Activated CD8-positive, alpha-beta memory T cell treated with anti-CD3 and anti-CD28 coated beads, Interleukin-2, amount 50 U/mL, for 48 hours (primary cell): Measurements from ENCODE around the gene COLEC12.
"Not testable (repeated sequence)": the region's sequence is repeated elsewhere in the genome, so short reads cannot be mapped to it uniquely, and the experiment has no call there.

Experiments
- DNase-seq: peaks from one replicate; pipeline ENCODE4 v3.0.0-alpha.2; 2020

Gene COLEC12

DNA sequence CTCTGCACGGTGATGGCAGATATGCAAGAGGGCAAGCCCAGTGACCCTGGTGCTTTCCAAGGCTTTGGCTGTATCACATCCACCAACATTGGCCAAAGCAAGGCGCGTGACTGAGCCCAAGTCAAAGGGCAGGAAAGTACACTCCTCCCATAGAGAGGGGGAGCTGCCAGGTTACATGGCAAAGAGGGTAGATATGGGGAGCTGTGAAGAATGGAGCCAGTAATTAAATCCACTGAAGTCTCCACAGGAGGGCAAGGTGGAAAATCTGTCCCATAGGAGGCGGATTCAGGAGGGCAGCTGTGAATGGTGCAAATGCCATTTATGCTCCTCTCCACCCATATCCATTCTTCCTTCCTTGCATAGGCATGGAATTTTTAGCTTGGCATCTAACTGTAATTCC, 188.1 kb downstream of the COLEC12 start:
- DNase-seq, result no peak

GRCh38 chr18:310042-310441, 190.5 kb downstream of the COLEC12 start:
- no peak for DNase-seq

DNA sequence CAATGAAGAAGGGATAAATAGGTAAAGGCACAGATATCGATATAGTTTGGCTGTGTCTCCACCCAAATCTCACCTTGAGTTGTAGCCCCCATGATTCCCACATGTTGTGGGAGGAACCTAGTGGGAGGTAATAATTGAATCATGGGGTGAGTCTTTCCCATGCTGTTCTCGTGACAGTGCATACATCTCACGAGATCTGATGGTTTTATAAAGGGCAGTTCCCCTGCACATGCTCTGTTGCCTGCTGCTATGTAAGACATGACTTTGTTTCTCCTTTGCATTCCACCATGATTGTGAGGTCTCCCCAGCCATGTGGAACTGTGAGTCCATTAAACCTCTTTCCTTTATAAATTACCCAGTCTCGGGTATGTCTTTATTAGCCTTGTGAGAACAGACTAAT, 192.4 kb downstream of the COLEC12 start:
- not testable (repeated sequence) for DNase-seq

DNA sequence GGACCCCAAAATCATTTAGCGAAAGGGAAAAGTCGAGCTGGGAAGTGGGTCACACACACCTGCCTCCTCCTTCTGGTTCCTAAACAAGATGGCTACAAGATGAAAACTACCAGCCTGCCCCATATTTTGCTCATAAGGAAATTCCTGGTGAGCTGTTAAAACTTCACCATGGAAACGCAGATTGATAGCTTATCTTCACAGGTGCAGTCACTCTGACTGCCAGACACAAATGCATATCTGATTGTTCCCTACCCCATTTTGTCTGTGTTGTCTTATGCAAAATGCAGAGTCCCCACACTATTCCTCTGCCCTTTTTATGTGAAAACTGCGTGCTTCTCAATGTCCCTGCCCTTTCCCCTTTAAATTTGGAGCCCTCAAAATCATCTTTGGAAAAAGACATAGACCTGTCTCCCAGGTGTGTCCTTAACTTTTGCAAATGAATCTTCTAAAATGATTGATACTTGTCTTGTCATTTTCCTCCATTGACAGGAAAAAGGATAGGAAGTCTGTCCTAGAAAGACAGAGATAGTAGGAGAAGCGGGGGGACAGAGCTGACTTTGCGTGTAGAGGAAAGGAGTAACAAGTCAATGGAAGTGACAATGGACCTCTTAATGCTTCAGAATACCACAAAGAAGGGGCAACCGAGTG, 193.8 kb downstream of the COLEC12 start:
- DNase-seq, result no peak

DNA sequence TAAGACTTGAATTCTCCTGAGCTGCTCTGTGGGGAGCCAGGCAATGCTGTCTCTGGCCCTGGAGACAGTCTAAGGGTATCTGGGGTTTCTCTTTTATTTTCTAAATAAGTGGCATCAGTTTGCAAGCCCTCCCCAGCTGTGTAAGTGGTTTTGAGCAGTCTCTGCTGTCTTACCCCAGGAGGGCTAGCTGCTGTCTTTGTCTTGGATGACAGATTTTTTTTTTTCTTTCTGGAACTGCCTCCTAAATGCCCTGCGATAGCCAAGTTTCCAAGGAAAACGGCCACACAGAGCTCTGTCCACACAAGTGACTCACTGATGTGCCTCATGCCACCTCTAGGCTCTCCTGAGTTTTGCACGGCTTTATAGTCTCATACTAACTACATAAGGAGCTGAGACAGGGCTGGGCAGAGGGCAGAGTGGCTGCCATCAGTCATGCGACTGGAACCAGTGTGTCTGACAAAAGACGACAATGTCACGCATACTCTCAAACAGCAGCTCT, 195.4 kb downstream of the COLEC12 start:
- DNase-seq, result no peak

GRCh38 chr18:303607-304006, 196.9 kb downstream of the COLEC12 start:
- DNase-seq, result no peak

- DNase-seq, result no peak
Observed at GRCh38 chr18:303011-303410, 197.5 kb downstream of the COLEC12 start.

- DNase-seq, result no peak
Observed at GRCh38 chr18:302097-302496, 198.4 kb downstream of the COLEC12 start.

DNA sequence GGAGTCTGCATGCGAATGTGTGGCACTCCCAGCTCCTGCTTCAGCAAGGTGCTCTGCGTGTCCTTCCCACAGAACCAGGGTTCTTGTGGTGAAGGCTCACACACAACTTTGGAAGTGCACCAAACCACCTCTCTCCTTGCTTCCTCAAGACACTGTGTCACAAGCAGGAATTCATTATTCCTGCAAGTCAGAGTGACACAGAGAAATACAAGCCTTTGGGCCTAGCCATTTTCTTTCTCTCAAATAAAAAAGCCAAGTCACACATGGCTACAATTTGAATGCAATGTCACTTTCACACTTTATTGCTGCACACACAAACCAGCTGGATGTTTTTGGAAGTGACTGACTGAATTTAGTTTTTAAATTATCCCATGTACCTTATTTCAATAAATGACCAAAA, 202.6 kb downstream of the COLEC12 start:
- DNase-seq, result no peak

GRCh38 chr18:295756-296490, 204.6 kb downstream of the COLEC12 start:
- DNase-seq, result no peak

DNA sequence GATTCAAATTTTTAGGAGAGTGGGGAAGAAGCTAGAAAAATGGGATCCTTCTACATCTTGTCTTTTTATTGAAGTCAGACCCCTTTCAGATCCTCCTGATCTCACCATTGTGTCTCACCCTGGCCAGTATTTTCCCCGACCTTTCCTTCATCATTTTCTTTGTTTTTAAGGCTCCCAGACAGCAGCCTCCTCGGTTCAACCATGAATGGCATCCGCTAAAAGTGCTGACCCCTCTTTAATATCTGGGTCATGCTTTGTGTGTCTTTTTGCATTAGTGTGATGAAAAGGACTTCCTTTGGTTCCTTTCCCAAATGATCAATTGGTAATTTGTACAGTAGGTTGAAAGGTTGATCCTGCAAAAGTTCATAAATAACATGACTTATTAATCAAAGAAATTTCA, 205.9 kb downstream of the COLEC12 start:
- no peak for DNase-seq

GRCh38 chr18:293536-293935, 207.0 kb downstream of the COLEC12 start:
- no peak for DNase-seq

DNA sequence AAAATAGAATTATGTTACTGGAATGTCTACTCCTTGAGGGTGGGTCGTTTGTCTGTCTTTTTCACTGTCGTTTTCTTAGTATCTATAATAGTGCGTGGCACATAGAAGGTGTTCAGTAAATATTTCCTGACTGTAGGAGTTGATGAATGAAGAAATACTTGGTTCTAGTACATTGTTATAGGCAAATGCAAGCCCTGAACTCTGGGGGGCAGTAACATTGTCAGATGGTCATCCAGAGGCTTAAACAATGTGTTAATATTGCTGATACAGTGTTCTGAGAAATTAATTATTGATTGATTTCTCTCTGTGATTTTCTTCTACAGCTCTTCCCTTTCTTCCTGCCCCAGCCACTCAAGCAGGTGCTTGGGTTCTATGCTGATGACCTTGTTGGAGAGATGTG, 208.2 kb downstream of the COLEC12 start:
- DNase-seq, result no peak

- DNase-seq, result not testable (repeated sequence)
Observed at GRCh38 chr18:289970-290369, 210.5 kb downstream of the COLEC12 start.

DNA sequence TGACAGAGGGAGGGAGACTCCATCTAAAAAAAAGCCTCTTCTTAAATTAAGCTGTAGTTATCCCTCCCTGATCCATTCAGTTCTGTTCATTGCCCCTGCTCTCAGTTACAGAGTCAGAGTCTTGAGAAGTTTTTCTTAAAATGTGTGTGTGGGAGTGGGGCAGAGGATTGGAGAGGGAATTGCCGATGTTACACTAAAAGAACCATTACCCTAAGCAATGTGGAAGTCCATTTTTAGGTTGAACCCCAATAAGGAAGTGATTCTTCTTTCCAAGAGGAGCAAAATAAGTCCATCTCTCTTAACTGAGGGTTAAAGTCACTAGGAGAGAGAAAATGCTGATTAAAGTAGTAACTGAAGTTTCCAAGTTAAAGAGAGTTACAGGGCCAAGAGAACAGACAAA, 211.5 kb downstream of the COLEC12 start:
- DNase-seq, result no peak

DNA sequence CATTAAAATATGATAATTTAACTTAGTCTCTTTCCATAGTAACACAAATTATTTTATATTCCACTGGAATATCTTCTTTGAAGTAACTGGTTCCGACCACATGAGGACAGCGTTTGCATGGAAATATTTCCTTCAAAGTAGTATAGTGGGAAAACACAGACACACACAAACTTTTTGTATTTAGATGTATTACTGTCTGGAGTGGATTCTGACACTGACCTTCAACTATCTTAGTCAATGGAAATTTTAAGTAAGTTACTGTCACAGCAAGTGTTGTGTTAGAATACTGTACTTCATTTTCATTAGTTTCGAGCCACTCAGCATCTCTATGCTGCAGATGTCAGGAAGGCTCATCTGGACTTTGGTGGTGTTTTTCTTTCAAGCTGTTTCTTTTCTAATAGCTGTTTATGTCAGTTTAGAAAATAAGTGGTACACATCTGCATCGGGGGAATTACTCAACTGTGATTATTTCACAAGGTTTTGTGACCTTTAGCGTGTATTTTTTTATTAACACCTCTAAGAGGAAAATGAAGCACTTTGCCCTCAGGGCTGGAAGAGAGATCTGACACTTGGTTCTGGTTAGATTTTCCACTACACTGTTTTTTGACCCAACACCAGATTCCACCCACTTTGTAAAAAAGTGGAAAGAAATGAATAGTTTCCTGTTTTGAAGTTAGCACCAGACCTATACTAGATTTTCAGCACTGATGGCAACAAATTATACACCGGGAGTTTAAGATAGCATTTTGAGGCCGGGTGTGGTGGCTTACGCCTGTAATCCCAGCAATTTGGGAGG, 213.8 kb downstream of the COLEC12 start:
- no peak for DNase-seq

DNA sequence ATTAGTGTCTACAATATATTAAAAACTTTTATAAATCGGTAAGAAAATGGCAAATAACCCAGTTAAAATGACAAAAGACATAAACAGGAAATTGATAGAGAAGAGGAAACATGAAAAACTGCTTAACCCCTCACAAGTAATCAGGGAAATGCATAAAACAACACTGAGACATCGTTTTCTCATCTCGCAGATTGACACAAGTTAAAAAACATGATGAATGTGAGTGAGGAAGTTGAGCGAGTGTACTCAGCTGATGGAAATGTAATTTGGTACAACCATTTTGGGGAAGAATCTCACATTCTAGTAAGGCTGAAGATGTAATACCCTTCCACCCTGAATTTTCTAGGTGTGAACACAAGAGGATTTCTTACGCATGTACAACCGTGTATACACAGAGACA, 214.7 kb downstream of the COLEC12 start:
- no peak for DNase-seq

DNA sequence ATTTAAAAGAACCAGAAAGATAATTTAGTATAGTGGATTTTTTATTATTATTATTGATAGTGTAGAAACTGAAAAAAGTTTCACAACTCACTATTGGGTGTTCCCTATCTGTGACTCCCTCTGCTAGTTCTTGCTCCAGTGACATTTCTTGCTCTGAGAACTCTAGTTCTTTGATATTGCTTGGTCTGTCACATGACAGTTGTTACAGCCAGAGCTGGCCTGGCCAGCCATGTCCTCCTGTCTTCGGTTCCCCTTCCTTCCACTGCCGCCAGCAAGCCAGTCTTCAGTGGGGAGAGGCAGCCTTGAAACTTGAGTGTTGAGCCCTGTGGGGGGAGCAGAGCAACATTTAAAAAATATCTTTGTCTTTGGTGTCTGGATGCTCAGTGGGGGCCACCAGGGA, 225.0 kb downstream of the COLEC12 start:
- DNase-seq, result no peak

- no peak for DNase-seq
Observed at GRCh38 chr18:274313-274712, 226.2 kb downstream of the COLEC12 start.

- DNase-seq, result no peak
Observed at GRCh38 chr18:273525-273924, 227.0 kb downstream of the COLEC12 start.

- no peak for DNase-seq
Observed at GRCh38 chr18:272650-273049, 227.9 kb downstream of the COLEC12 start.

GRCh38 chr18:269480-270095, 230.9 kb downstream of the COLEC12 start:
- DNase-seq, result no peak
